Aortic smooth muscle cell (primary cell): ENCODE measurements around the gene PLCG1. TPM values are rescaled to one million over a fixed set of nuclear protein-coding genes. Genes with fewer than 3 reads are reported as not detected.

Experiments used
- total RNA-seq: library from RNA; depleted of rRNA; stranded (reverse); fragments of >200 nt; gene quantifications from 2 replicates; pipeline ENCODE4 v1.2.3, GENCODE V29; 2014

The PLCG1 gene
- 64.9 and 68.3 TPM in 2 replicates for total RNA-seq

GRCh38 chr20:41136680-41137613 lies at the start of gene PLCG1:
Gene PLCG1, plus strand, starts transcription at chr20:41137543. Its CDS starts 99 bp downstream, at chr20:41137642.

Other genes starting within 250 kb of the PLCG1 start
- gene TOP1, start 108.7 kb upstream of the PLCG1 start, total RNA-seq = 18.4 and 18.9 TPM in 2 replicates
- gene ZHX3, start 180.2 kb downstream of the PLCG1 start, total RNA-seq = 18.1 and 22.5 TPM in 2 replicates
- gene LPIN3, start 203.3 kb downstream of the PLCG1 start, total RNA-seq = 3.4 TPM in 2 replicates
- gene EMILIN3, start 229.3 kb downstream of the PLCG1 start, total RNA-seq = not detected in 2 replicates